ENCODE measurements around the gene NAALADL2. TPM values are rescaled to one million over a fixed set of nuclear protein-coding genes. Genes with fewer than 3 reads are reported as not detected.

NAALADL2 gene
- total RNA-seq, 1 experiment from 2014 or later = 2.7 TPM

GRCh38 chr3:175118382-175118941 is 259.3 kb downstream of the NAALADL2 start:
- ATAC-seq (no peak), DNase-seq (ENCODE audit: low read depth, low spot score) (no peak)
- TF ChIP-seq TCF7L2 (IDR thresholded peaks at IDR 0.05; ENCODE audit: low read depth, low read length) (no peak), POLR2AphosphoS5 (IDR thresholded peaks at IDR 0.05; ENCODE audit: low read depth, low read length) (no peak), REST (IDR thresholded peaks at IDR 0.05; ENCODE audit: insufficient read depth in 1 of 2, low read depth in 2 of 2, low read length in 1 of 2) (no peak), SIN3A (IDR thresholded peaks at IDR 0.05; ENCODE audit: borderline replicate concordance, insufficient read depth, low read depth, low read length) (no peak), CTCF (IDR thresholded peaks at IDR 0.05) (no peak; the same call in 1 of the 2 replicates)
- no peaks in the 10 kb centered on the region for H3K36me3 ChIP-seq (ENCODE audit: control insufficient read depth, insufficient read depth, low read length)
- BruUV-seq (replicated peaks) = no TSS peak
- no peaks in the 10 kb centered on the region for H3K27me3 ChIP-seq (ENCODE audit: control insufficient read depth, insufficient read depth, low read length)
- H3K27ac ChIP-seq (ENCODE audit: low read length) = no peak overlapping the region
- intact Hi-C loops (cut with micrococcal nuclease; ENCODE audit: unreplicated experiment) (no loop called here), in situ Hi-C loops (cut with HindIII; ENCODE audit: low pct_unique_long_range_greater_than_20kb, low sequenced_read_pairs) (no loop called here)
- no peaks in the 10 kb centered on the region; the same call in 1 of the 2 replicates for H3K9me3 ChIP-seq (ENCODE audit: control insufficient read depth, insufficient read depth, low read depth, low read length)
- CTCF ChIA-PET = no interaction called here
- H3K4me1 ChIP-seq (ENCODE audit: control insufficient read depth, insufficient read depth, low read length) = no peaks in the 10 kb centered on the region
- H3K4me3 ChIP-seq (ENCODE audit: low read depth in 2 of 2, low read length in 2 of 2) = no peak overlapping the region
- POLR2A ChIA-PET = no interaction called here

GRCh38 chr3:175121225-175121624 is 262.1 kb downstream of the NAALADL2 start:
- ChIA-PET CTCF (no interaction called here), POLR2A (interaction anchor here (0.6 kb wide), 1 partner anchor 282 kb away, joined by 3 read pairs; no protein-coding TSS in a partner anchor)
- intact Hi-C loops (cut with micrococcal nuclease; ENCODE audit: unreplicated experiment) (no loop called here), in situ Hi-C loops (cut with HindIII; ENCODE audit: low pct_unique_long_range_greater_than_20kb, low sequenced_read_pairs) (no loop called here)
- H3K9me3 ChIP-seq (ENCODE audit: control insufficient read depth, insufficient read depth, low read depth, low read length) = peaks cover 5% of the 10 kb centered on the region; the same call in 1 of the 2 replicates
- ATAC-seq (no peak), DNase-seq (ENCODE audit: low read depth, low spot score) (no peak)
- no peak overlapping the region for H3K27ac ChIP-seq (ENCODE audit: low read length)
- H3K36me3 ChIP-seq (ENCODE audit: control insufficient read depth, insufficient read depth, low read length) = no peaks in the 10 kb centered on the region
- H3K4me1 ChIP-seq (ENCODE audit: control insufficient read depth, insufficient read depth, low read length) = no peaks in the 10 kb centered on the region
- no TSS peak for BruUV-seq (replicated peaks)
- H3K4me3 ChIP-seq (ENCODE audit: low read depth in 2 of 2, low read length in 2 of 2) = no peak overlapping the region
- TF ChIP-seq POLR2AphosphoS5 (IDR thresholded peaks at IDR 0.05; ENCODE audit: low read depth, low read length) (no peak), TCF7L2 (IDR thresholded peaks at IDR 0.05; ENCODE audit: low read depth, low read length) (no peak), CTCF (IDR thresholded peaks at IDR 0.05) (peak; percentile 60), REST (IDR thresholded peaks at IDR 0.05; ENCODE audit: insufficient read depth in 1 of 2, low read depth in 2 of 2, low read length in 1 of 2) (no peak), SIN3A (IDR thresholded peaks at IDR 0.05; ENCODE audit: borderline replicate concordance, insufficient read depth, low read depth, low read length) (no peak)
- no peaks in the 10 kb centered on the region for H3K27me3 ChIP-seq (ENCODE audit: control insufficient read depth, insufficient read depth, low read length)
